ENCODE results near the gene KIF26A. TPM values are rescaled to one million over a fixed set of nuclear protein-coding genes. Genes with fewer than 3 reads are reported as not detected.
A peak's percentile ranks its signal among the peaks of the same experiment; 100 is the strongest.

KIF26A gene
- total RNA-seq, 1 experiment from 2014 or later = 1.4 TPM

GRCh38 chr14:104130974-104131651 is 7.3 kb upstream of the KIF26A start:
- DNase-seq (ENCODE audit: low read depth) = no peak

- DNase-seq (ENCODE audit: low read depth) = no peak
These were observed 6.2 kb upstream of the KIF26A start for GRCh38 chr14:104131968-104132732.

- DNase-seq (ENCODE audit: low read depth) = no peak
These were observed 5.4 kb upstream of the KIF26A start for GRCh38 chr14:104132981-104133380.

- no peak for DNase-seq (ENCODE audit: low read depth)
These were observed 4.9 kb upstream of the KIF26A start for GRCh38 chr14:104133496-104133895.

GRCh38 chr14:104134061-104134965 is 4.1 kb upstream of the KIF26A start:
- DNase-seq (ENCODE audit: low read depth) = no peak

- DNase-seq (ENCODE audit: low read depth) = no peak
These were observed 3.1 kb upstream of the KIF26A start for GRCh38 chr14:104135121-104135903.

- DNase-seq (ENCODE audit: low read depth) = no peak
These were observed 2.4 kb upstream of the KIF26A start for GRCh38 chr14:104135904-104136471.

- DNase-seq (ENCODE audit: low read depth) = no peak
These were observed 1.7 kb upstream of the KIF26A start for GRCh38 chr14:104136472-104137296.

GRCh38 chr14:104137297-104138097 is 890 bp upstream of the KIF26A start:
- peak; percentile 30 for DNase-seq (ENCODE audit: low read depth)

- DNase-seq (ENCODE audit: low read depth) = no peak
These were observed 502 bp downstream of the KIF26A start for GRCh38 chr14:104138718-104139459.

GRCh38 chr14:104139460-104140212 is 1.2 kb downstream of the KIF26A start:
- DNase-seq (ENCODE audit: low read depth) = no peak

- DNase-seq (ENCODE audit: low read depth) = no peak
These were observed 1.8 kb downstream of the KIF26A start for GRCh38 chr14:104140213-104140462.

- no peak for DNase-seq (ENCODE audit: low read depth)
These were observed 2.3 kb downstream of the KIF26A start for GRCh38 chr14:104140463-104141331.

- no peak for DNase-seq (ENCODE audit: low read depth)
These were observed 3.3 kb downstream of the KIF26A start for GRCh38 chr14:104141621-104142091.

GRCh38 chr14:104142136-104142945 is 4.0 kb downstream of the KIF26A start:
- no peak for DNase-seq (ENCODE audit: low read depth)

All from HT1080 (cell line).